ENCODE results near the gene GDF7.

GRCh38 chr2:20725782-20726181, 58.8 kb downstream of the GDF7 start:
- TF ChIP-seq CTCF (IDR thresholded peaks at IDR 0.05) (no peak), POLR2A (IDR thresholded peaks at IDR 0.05) (no peak)

Data from right lobe of liver (tissue), 4 donors.